HepG2 (cell line): Measurements from ENCODE around the gene GIMAP8. TPM values are rescaled to one million over a fixed set of nuclear protein-coding genes. Genes with fewer than 3 reads are reported as not detected.

Source experiments
- ATM ChIP-seq: fragments of 450-650 bp; IDR thresholded peaks from 2 replicates; pipeline ENCODE4 v1.7.1; 2017; ENCODE audit warnings: mild to moderate bottlenecking, borderline replicate concordance
- CREB1 ChIP-seq, 2 experiments: fragments of 450-650 bp in 1 of 2; IDR thresholded peaks; 2 replicates each; pipeline ENCODE4 v1.6.1; 2016 to 2017; ENCODE audit warnings: control low read depth in 1 of 2, mild to moderate bottlenecking in 1 of 2, missing compliant biosample characterization in 1 of 2, missing genetic modification characterization in 1 of 2
- GATAD2A ChIP-seq: IDR thresholded peaks from 2 replicates; pipeline ENCODE4 v1.6.1; 2016
- HDAC1 ChIP-seq: sonication (generic); formaldehyde crosslinking; IDR thresholded peaks from 2 replicates; pipeline ENCODE4 v1.5.1; 2020; ENCODE audit warnings: mild to moderate bottlenecking, missing genetic modification reagents
- IRF9 ChIP-seq: sonication (generic); formaldehyde crosslinking; IDR thresholded peaks from 2 replicates; pipeline ENCODE4 v1.8.0; 2022; ENCODE audit warnings: missing genetic modification reagents, mild to moderate bottlenecking, borderline replicate concordance
- RXRB ChIP-seq: IDR thresholded peaks from 2 replicates; pipeline ENCODE4 v1.6.1; 2016; ENCODE audit warnings: borderline replicate concordance, missing genetic modification reagents, missing compliant biosample characterization
- SMC3 ChIP-seq: IDR thresholded peaks from 2 replicates; pipeline ENCODE4 v1.6.1; 2011; ENCODE audit warnings: low read length, improper control_type of control experiment
- XRCC5 ChIP-seq: fragments of 200-400 bp; formaldehyde crosslinking; optimal IDR thresholded peaks from 2 replicates; pipeline ENCODE3; 2017; ENCODE audit warnings: mild to moderate bottlenecking, low read length
- ZBTB10 ChIP-seq: sonication (generic); formaldehyde crosslinking; IDR thresholded peaks from 2 replicates; pipeline ENCODE4 v1.4.0; 2020; ENCODE audit warnings: missing genetic modification reagents, borderline replicate concordance
- ZMYM4 ChIP-seq: sonication (generic); formaldehyde crosslinking; IDR thresholded peaks from 2 replicates; pipeline ENCODE4 v1.8.1; 2023; ENCODE audit warnings: mild to moderate bottlenecking, missing genetic modification reagents
- ZNF121 ChIP-seq: sonication (generic); formaldehyde crosslinking; IDR thresholded peaks from 2 replicates; pipeline ENCODE4 v1.5.0; 2020; ENCODE audit warnings: mild to moderate bottlenecking, missing genetic modification reagents
- ZNF550 ChIP-seq: sonication (generic); formaldehyde crosslinking; IDR thresholded peaks from 2 replicates; pipeline ENCODE4 v1.4.0; 2020; ENCODE audit warnings: mild to moderate bottlenecking, missing genetic modification reagents, borderline replicate concordance
- ZNF563 ChIP-seq: sonication (generic); formaldehyde crosslinking; IDR thresholded peaks from 2 replicates; pipeline ENCODE4 v1.8.0; 2022; ENCODE audit warnings: mild to moderate bottlenecking, moderate library complexity, missing genetic modification reagents
- ZNF598 ChIP-seq: sonication (generic); formaldehyde crosslinking; IDR thresholded peaks from 2 replicates; pipeline ENCODE4 v1.5.1; 2020; ENCODE audit warnings: mild to moderate bottlenecking, missing genetic modification reagents, borderline replicate concordance
- ZNF646 ChIP-seq: sonication (generic); formaldehyde crosslinking; IDR thresholded peaks from 2 replicates; pipeline ENCODE4 v1.9.0; 2021; ENCODE audit warnings: mild to moderate bottlenecking, missing genetic modification reagents
- ZXDC ChIP-seq: sonication (generic); formaldehyde crosslinking; IDR thresholded peaks from 2 replicates; pipeline ENCODE4 v1.5.0; 2020; ENCODE audit warnings: mild to moderate bottlenecking, missing genetic modification reagents
- polyA plus RNA-seq, 8 experiments: library from polyadenylated mRNA; depleted of rRNA in 3 of 8; stranded (reverse) in 7 of 8; unstranded in 1 of 8; fragments of >200 nt; fragmentation: Illumina TruSeq in 4 of 8; extraction: Trizol in 4 of 8; gene quantifications; 2 replicates each; pipeline versions ENCODE4 v1.2.1 to v1.2.3, GENCODE V29; 2011 to 2016; ENCODE audit warnings: low read depth in 4 of 8, missing spikeins in 1 of 8, mixed read lengths in 1 of 8; ENCODE audit not compliant: insufficient read depth in 1 of 8
- total RNA-seq, 5 experiments: library from RNA; depleted of rRNA; stranded (reverse); fragments of >200 nt; fragmentation: Illumina TruSeq; extraction: Trizol; gene quantifications; 2 replicates each; pipeline ENCODE4 v1.2.3, GENCODE V29; 2016; ENCODE audit warnings: low read depth in 1 of 5

GIMAP8 gene
- total and polyA plus RNA-seq, 2 of the 13 experiments (the other 11 are each of a cell fraction or from before 2014, with no cell fraction given), result not detected

GRCh38 chr7:150420987-150421674, 29.3 kb upstream of the GIMAP8 start (continued):
- TF ChIP-seq ZNF550 (CRISPR knock-in tag) (no peak), GATAD2A (CRISPR knock-in tag) (peak; percentile 55; the same call in 1 of the 2 replicates), ZNF563 (CRISPR knock-in tag) (no peak), ZNF598 (CRISPR knock-in tag) (no peak), HDAC1 (CRISPR knock-in tag) (no peak), ZNF646 (CRISPR knock-in tag) (no peak), SMC3 (peak; percentile 76), ZXDC (no peak), CREB1 (IDR thresholded peaks at IDR 0.05) (no peak), CREB1 (CRISPR knock-in tag; IDR thresholded peaks at IDR 0.05) (peak; percentile 69), XRCC5 (peak; percentile 87), ZMYM4 (CRISPR knock-in tag) (peak; percentile 31; the same call in 1 of the 2 replicates), ZBTB10 (CRISPR knock-in tag) (no peak), ZNF121 (no peak), RXRB (CRISPR knock-in tag) (0 out of 2 replicates have a peak, but pooled peaks have one; percentile 20), IRF9 (no peak), ATM (no peak)
